Stimulated activated CD8-positive, alpha-beta memory T cell treated with anti-CD3 and anti-CD28 coated beads, Interleukin-4, amount 100 ng/mL, for 48 hours (primary cell): ENCODE measurements around the gene MDC1.
A peak's percentile ranks its signal among the peaks of the same experiment; 100 is the strongest.
"Not testable (repeated sequence)": the region's sequence is repeated elsewhere in the genome, so short reads cannot be mapped to it uniquely, and the experiment has no call there.

ENCODE experiments used
- DNase-seq: peaks from one replicate; pipeline ENCODE4 v3.0.0-alpha.2; 2020

MDC1 gene, protein sequence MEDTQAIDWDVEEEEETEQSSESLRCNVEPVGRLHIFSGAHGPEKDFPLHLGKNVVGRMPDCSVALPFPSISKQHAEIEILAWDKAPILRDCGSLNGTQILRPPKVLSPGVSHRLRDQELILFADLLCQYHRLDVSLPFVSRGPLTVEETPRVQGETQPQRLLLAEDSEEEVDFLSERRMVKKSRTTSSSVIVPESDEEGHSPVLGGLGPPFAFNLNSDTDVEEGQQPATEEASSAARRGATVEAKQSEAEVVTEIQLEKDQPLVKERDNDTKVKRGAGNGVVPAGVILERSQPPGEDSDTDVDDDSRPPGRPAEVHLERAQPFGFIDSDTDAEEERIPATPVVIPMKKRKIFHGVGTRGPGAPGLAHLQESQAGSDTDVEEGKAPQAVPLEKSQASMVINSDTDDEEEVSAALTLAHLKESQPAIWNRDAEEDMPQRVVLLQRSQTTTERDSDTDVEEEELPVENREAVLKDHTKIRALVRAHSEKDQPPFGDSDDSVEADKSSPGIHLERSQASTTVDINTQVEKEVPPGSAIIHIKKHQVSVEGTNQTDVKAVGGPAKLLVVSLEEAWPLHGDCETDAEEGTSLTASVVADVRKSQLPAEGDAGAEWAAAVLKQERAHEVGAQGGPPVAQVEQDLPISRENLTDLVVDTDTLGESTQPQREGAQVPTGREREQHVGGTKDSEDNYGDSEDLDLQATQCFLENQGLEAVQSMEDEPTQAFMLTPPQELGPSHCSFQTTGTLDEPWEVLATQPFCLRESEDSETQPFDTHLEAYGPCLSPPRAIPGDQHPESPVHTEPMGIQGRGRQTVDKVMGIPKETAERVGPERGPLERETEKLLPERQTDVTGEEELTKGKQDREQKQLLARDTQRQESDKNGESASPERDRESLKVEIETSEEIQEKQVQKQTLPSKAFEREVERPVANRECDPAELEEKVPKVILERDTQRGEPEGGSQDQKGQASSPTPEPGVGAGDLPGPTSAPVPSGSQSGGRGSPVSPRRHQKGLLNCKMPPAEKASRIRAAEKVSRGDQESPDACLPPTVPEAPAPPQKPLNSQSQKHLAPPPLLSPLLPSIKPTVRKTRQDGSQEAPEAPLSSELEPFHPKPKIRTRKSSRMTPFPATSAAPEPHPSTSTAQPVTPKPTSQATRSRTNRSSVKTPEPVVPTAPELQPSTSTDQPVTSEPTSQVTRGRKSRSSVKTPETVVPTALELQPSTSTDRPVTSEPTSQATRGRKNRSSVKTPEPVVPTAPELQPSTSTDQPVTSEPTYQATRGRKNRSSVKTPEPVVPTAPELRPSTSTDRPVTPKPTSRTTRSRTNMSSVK (N-terminal part only)

DNA sequence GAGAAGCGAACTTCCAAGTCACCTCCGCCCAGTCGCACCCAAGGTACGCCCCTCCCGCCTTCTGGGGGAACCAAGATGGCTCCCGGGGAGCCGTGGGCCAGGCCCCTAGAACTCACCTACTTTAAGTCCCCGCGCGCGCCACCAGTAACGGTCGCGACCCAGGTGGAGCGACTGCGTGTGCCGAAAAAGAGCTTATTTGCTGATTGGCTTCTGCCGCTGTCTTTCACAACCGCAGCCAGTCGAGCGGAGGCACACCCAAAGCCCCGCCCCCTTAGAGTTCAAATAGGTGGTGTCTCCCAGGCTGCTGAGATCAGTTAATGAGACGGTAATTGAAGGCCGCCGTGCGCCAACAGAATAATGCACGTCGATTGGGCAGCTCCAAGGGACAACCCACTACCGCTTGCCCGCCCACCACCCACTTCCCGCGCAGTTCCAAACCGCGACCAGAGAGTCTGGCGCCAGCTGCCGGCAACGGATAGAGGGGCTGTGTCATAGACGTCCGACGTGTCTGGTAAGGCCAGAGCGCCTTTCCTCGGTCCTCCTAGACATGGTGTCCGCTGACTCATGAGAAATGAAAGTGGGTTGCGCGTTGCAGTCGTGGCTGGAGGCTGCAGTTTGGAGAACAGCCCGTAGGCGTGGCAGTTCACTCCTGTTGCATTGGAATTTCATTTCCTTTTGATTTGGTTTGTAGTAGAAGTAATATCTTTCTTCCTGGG is at the start of gene MDC1:
Gene MDC1 (minus strand): TSS at position 153 of the 716 bp plus-strand sequence. CDS start 2,106 bp downstream, outside the sequence.
- DNase-seq: peak; percentile 99

DNA sequence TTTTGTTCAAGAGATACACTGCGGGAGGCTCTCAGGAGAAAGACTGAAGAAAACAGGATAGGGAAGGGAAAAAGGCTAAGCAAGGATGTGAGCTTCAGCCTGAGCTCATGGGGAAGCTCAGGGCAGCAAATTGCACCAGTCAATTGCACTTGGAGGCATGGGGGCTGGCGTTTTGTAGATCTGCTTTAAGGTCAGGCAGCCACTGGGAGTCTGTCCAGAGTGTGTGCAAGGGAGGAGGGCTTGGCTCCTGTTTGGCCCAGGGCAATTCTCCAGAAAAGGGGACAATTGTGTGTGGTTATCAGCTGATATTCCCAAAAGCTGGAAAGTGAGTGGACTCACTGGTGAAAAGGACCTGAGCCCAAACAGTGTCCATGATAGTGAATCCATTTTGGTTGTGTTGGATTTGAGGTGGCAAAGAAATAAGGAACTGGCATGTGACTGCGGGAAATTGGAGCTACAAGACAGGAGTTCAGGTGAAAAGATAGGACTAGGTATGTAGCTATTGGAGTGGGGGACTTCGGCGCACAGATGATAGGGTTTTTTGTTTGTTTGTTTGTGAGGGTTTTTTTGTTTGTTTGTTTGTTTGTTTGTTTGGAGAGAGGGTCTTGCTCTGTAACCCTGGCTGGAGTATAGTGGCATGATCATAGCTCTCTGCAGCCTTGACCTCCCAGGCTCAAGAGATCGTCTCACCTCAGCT is 49.5 kb upstream of the MDC1 start:
- no peak for DNase-seq

DNA sequence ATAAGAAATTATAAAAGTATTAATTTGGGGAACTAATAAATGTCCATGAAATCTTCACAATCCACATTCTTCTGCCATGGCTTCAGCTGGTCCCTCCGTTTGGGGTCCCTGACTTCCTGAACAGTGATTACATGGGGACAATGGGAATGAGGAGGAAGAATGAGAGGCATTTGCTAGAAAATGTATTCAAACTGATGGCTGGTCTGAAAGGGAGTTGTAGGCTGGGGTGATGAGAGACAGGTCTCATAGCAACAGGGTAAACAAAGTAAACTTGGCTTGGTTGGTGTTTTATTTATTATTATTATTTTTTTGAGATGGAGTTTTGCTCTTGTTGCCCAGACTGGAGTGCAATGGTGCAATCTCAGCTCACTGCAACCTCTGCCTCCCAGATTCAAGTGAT is 48.4 kb upstream of the MDC1 start:
- not testable (repeated sequence) for DNase-seq

DNA sequence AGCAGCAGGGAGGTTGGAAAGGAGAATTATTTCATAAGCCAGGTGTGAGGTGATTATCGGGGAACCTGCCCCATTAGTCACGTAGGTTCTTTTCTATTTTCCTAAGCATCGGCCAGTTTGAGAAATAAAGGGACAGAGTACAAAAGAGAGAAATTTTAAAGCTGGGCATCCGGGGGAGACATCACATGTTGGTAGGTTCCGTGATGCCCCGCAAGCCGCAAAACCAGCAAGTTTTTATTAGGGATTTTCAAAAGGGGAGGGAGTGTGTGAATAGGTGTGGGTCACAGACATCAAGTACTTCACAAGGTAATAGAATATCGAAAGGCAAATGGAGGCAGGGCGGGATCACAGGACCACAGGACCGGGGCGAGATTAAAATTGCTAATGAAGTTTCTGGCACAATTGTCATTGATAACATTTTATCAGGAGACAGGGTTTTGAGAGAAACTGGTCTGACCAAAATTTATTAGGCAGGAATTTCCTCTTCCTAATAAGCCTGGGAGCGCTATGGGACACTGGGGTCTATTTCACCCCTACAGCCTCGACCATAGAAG is 47.5 kb upstream of the MDC1 start:
- DNase-seq: not testable (repeated sequence)

DNA sequence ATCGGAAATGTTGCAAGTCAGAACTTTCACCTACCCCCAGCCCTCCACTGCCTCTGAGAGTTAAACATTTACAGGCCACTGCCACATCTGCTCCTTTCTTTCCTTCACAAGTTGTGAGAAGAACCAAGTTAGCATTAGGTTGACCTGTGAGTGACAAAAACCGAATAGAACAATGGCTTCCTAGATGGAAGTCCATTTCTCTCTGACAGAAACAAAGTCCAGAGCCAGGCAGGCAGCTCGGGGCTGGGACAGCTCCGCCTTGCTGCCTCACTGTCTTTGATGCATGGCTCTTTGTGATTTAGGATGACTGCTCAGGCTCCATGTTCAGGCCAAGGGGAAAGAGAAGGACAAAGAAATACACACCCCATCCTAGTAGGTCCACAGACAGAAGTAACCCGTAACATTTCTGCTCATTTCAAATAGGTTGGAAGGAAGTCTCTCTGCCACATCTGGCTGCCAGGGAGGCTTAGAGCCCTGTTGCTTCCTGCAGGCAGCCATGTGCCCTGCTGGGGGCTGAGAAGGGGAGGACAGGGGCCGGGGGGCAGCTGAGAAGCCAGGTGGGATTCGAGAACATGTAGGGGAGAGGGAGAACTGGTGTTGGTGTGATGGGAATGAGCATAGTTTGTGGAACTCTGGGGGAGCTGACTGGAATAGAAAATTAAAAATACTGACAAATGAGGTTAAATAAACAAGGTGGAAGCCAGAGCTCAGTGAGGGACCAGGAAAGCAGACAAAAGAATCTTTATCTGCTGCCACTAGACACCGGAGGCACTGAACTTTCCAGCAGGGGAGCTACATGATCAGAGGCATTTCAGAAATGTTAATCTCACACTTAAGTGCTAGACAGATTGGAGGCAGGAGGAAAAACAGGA is 46.8 kb upstream of the MDC1 start:
- DNase-seq: no peak

DNA sequence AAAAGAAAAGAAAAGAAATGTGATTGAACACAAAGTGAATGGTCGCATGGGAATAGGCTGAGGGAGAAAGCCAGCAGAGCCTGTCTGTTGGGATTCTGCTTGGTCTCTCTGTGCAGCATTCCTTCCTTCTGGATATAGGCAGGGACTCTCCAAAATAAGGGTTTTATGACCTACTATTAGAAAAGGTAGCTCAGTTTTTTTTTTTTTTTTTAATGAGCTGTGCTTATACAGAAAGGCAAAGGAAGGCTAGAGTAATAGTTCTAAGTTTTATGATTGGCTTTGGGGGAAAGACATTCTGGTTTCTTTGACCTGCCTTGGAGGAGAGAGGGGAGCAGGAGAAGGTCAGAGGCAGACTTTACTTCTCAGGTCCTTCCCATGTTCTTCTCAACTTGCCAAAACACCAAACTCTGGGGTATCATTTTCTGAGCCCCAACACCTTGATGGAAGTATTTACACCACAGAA is 46.1 kb upstream of the MDC1 start:
- DNase-seq: no peak

DNA sequence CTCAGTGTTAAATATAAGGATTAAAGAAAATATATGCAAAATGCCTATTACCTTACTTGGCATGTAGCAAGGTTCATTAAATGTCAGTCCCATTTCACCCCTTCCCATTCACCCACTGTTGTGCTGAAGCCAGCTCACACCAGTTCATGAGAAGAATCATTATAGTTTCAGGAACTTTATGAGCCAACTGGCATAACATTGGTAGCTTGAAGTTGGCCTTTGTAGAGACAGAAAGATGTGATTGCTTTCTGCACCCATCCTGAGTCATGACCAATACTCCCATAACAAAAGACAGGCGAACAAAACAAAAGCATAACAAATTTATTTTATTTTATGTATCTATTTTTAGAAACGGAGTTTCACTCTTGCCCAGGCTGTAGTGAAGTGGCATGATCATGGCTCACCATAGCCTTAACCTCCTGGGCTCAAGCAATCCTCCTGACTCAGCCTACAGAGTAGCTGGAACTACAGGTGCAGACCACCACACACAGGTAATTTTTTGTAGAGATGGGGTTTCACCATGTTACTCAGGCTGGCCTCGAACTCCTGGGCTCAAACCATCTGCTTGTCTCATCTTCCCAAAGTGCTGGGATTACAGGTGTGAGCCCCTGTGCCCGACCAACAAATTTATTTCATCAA is 44.8 kb upstream of the MDC1 start:
- DNase-seq: no peak

DNA sequence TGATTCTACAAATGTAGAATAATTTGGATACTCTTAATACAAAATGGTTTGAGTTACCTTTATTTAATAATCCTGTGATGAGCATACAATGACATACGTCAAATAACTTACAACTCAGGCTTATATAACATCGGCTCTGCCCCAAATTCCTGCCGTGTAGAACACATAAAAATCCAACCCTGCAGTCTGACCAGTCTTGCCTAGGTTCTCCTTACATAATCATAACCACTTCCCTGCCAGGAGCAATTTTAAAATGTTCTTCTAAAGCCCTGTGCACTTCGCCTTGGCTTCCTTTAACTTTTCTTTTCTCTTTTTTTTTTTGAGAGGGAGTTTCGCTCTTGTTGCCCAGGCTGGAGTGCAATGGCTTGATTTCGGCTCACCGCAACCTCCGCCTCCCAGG is 43.5 kb upstream of the MDC1 start:
- no peak for DNase-seq

DNA sequence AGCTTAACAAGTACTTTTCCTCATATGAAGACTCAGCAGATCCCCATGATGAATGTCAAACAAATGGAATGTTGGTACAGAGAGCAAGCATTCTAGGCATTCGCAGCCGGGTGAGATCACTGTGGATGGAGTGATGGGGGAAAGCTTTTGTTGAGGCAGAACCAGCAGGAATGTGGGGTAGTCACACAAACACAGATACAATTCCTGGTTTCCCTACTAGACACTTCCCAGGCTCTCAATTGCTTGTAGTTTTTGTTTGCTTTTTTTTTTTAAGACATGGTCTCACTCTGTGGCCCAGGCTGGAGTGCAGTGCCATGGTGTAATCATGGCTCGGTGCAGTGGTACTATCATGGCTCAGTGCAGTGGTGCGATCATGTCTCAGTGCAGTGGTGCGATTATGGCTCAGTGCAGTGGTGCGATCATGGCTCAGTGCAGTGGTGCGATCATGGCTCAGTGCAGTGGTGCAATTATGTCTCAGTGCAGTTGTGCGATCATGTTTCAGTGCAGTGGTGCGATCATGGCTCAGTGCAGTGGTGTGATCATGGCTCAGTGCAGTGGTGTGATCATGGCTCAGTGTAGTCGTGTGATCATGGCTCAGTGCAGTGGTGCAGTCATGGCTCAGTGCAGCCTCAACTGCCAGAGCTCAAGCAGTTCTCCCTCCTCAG is 42.6 kb upstream of the MDC1 start:
- no peak for DNase-seq

DNA sequence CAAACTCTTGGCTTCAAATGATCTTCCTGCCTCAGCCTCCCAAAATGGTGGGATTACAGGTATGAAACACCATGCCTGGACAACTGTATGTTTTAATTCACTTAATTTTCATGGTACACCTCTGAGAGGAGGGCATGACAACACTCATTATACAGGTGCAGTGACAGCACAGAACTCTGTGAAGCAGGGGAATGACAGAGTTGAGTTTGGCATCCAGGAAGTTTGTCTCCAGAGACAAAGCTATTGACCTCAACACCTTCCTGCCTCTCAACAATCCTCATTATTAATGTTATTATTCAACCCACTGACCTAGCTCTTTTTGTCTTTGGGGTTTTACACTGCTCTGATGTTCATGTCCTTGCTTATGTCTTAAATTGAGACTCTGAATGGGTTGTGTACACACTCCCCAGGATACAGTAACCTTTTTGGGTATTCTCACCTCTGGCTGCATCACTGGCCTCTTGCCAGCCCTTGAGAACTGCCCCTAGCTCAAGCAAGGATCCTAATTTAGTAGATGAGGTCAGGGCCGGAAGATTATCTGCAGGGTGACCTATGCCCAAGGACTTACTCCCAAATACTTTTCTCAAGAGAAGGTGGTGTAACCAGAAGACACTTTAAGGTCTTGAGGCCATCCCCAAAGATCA is 40.3 kb upstream of the MDC1 start:
- DNase-seq: no peak

DNA sequence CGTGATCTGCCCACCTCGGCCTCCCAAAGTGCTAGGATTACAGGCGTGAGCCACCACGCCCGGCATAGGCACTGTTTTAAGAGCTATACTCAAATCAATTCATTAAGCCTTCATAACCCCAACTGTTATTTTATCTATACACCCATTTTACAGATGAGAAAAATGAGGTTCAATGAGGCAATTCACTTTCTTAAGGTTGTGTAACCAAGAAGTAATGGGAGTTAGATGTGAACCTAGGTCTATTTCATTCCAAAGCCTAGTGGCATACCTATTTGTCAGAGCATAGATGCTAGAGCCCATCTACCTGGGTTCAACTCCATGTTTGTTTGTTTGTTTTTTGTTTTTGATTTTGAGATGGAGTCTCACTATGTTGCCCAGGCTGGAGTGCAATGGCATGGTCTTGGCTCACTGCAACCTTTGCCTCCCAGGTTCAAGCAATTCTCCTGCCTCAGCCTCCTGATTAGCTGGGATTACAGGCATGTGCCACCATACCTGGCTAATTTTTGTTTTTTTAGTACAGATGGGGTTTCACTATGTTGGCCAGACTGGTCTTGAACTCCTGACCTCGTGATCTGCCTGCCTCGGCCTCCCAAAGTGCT is 39.4 kb upstream of the MDC1 start:
- not testable (repeated sequence) for DNase-seq

DNA sequence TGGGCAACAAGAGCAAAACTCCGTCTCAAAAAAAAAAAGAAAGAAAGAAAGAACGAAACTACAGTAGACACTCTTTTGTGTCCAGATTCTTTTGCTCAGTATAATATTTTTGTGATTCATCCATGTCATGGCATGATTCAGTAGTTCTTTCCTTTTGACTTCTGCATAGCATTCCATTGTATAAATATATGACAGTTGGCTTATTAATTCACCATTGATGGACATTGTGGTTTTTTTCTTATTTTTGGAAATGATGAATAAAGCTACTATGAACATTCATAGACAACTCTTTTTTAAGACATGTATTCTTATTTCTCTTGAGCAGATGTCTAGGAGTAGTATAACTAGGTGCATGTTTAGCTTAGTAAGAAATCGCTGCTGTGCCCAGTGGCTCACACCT is 37.5 kb upstream of the MDC1 start:
- no peak for DNase-seq

DNA sequence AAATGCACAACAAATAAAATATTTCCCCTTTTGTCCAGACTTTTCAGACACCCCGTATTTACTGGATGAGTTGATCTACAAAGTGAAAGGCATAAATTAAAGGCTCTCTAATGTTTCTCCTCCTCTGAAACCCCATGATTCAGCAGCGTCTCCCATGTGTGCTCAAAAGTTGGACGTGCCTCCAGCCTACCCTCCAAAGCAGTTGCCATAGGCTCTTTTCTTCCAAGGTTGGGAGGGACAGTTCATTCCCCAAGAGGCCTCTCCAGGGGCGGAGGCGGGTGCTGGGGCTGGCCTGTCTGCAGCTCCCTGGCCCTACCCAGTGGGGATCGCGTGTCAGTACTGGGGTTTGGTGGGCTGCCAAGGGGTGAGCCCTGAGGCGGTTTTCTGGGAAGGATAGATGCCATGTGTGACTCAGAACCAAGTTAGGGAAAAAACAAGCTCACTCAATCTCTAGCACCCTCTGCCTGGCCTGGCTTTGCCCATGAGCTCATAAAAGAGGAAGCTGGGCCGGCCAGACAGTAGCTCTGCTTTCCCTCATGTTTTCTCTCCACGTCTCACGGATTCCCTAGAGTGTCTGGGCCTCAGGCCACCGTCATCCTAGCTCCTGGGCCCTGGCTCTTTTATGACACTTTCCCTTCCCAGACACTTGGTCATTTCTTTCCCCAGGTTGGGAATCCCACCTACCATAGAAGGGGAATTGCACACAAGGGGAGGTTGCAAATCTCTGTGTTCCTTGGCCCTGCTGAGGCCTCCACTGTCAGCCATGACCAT is 35.3 kb upstream of the MDC1 start:
- no peak for DNase-seq

DNA sequence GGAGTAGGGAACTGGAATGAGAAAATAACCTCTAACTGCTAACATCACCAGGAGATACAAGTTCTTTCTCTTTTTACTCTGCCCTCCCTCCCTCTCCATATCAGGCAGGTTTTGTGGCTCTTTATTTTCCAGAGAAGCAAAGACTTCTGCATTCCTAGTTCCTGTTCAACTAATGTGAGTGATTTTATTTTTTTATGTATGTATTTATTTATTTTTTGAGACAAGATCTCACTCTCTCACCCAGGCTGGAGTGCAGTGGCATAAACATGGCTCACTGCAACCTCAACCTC is 33.2 kb upstream of the MDC1 start:
- DNase-seq: no peak

DNA sequence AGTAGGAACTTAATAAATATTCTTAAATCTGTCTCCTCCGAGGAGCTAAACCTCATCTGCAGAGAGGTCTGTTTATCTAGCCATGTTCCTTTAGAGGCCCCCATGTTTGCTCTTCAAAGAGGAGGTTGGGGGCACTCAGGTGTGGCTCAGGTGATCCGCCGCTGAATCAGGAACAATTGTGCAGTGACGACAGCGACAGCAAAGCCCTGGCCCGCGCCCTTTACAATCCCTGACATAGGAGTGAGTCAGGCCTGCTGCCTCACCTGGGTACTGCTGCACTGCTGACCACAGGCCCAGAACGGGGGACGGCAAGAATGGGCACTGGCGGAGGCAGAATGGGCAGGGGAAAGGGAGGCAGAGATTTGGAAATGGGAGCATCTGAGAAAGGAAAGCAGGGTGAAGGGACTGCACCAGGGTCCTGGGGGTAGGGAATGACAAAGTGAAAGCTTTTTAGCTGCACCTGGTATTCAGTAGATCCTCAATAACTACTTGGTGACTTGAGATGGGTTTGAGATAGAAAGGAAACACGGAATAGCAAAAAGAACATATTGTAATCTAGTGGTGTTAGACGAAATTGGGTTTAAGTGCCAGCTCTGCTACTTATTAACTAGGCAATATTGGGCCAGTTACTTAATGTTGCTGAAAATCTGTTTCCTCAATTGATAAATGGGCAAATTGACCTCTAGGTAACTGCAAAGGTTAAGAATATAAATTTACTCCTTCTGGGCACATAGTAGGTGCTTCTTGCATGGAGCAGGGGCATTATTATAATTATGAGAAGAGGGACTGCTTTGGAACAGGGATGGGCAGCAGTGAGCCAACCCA is 32.7 kb upstream of the MDC1 start:
- no peak for DNase-seq

DNA sequence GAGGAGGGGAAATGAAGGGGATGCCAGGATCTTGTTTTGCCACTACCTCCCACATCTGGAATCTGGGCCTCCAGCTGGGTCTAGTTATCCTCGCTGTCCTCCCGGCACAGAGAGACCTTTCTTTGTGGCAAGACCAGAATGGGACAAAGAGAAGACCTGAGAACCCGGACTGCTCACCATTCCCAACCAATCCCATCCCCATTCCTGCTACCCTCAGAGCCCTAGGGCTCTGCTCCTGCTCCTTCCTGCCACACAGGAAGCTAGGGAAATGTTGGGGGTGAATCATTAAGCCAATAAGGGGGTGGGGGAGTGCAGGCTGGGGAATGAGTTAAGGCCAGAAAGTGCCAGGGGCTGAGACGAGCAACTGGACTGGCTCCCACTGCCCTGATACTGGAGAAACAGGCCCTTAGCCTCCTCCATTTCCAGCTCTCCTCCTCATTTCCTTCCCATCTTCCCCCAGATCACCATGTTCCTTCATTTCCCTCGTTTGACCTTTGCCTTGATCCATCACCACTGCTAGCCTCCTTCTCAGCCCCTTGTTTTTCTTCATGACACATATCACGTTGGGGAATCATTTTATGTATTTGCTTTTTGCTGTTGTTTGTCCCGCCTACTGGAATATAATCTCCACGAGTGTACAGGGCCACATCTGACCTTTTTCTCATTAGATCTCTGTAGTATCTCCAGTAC is 31.9 kb upstream of the MDC1 start:
- no peak for DNase-seq
